HG03378 (cell line): ENCODE measurements around the gene TNIK.
"Not testable (repeated sequence)": the region's sequence is repeated elsewhere in the genome, so short reads cannot be mapped to it uniquely, and the experiment has no call there.

Experiments used
- ATAC-seq: cut with Tn5 transposase; IDR thresholded peaks from one replicate; pipeline ENCODE4 v1.9.1; 2021; ENCODE audit warnings: mild to moderate bottlenecking, moderate library complexity; ENCODE audit not compliant: unreplicated experiment

Gene TNIK

DNA sequence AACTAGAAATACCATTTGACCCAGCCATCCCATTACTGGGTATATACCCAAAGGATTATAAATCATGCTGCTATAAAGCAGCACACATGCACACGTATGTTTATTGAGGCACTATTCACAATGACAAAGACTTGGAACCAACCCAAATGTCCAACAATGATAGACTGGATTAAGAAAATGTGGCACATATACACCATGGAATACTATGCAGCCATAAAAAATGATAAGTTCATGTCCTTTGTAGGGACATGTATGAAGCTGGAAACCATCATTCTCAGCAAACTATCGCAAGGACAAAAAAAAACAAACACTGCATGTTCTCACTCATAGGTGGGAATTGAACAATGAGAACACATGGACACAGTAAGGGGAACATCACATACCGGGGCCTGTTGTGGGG is 340.8 kb downstream of the TNIK start:
- ATAC-seq, result not testable (repeated sequence)

GRCh38 chr3:171118993-171119392 is 341.2 kb downstream of the TNIK start:
- not testable (repeated sequence) for ATAC-seq

DNA sequence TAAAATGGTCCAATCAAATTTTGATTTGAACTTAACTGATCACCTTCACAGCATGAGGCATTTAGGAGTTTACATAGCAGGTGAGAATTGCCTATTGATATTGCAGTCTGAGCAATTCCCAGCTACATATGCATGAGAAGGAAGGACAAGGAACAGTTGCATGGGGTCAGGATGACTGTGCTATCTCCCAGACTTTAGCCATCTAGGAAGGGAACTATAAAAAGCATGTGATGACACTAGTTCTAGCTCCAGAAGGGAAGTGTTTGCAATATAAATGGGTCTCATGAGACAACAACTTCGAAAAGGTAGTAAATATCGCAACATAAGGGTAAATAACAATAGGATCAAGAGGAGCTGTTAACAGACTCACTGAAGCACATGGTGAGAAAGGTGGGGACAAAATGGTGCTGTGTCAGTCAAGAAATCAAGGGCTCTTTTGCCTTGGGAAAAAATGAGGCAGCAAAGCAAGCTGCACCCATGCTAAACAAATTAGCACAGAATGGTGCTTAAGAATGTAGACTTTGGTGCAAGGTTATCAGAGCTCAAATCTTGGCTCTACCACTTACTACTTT is 343.3 kb downstream of the TNIK start:
- ATAC-seq, result no peak

- no peak for ATAC-seq
Observed at GRCh38 chr3:171116365-171116764, 343.8 kb downstream of the TNIK start.

- no peak for ATAC-seq
Observed at GRCh38 chr3:171115667-171116066, 344.5 kb downstream of the TNIK start.

- no peak for ATAC-seq
Observed at GRCh38 chr3:171113716-171114115, 346.5 kb downstream of the TNIK start.

- ATAC-seq, result no peak
Observed at GRCh38 chr3:171110715-171111114, 349.5 kb downstream of the TNIK start.

GRCh38 chr3:171108066-171108465 is 352.1 kb downstream of the TNIK start:
- no peak for ATAC-seq

DNA sequence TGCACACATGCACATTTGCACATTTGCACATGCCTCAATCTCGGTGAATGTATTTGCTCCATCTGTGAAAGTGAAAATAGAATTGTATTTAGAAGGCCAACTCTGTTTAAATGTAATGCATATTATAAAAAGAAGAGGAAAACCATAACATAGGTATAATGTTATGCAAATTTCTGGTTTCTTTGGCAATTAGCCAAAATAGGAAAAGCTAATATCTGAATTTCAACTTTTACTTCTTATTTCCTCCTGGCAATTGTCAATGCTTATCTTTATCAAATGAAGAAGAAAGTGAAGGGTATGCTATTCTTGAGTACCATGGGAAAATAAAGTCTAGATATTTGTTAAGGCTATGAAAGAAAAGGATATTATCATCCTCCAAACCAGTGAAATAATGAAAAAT is 357.0 kb downstream of the TNIK start:
- ATAC-seq, result no peak

- no peak for ATAC-seq
Observed at GRCh38 chr3:171101982-171102641, 358.1 kb downstream of the TNIK start.

DNA sequence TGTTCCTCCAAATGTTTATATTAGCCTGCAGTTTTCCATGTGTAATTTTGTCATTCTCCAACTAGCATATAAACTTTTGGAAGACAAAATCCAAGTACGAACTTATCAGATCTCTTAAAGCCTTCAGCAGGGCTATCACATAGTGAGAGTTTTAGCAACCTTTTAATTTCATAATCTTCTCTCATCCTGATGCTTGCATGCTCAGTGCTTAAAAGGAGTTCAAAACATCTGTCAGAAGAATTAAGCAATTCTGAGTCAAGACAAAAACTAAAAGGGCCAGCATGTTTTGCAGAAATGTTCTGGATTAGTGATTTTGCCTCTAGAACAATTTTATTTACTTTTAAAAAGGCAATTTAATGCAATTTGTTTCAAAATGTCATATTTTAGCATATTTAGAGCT is 360.3 kb downstream of the TNIK start:
- ATAC-seq, result no peak

GRCh38 chr3:171095063-171095462 is 365.1 kb downstream of the TNIK start:
- ATAC-seq, result peak; percentile 87

- ATAC-seq, result no peak
Observed at GRCh38 chr3:171094411-171094810, 365.8 kb downstream of the TNIK start.

DNA sequence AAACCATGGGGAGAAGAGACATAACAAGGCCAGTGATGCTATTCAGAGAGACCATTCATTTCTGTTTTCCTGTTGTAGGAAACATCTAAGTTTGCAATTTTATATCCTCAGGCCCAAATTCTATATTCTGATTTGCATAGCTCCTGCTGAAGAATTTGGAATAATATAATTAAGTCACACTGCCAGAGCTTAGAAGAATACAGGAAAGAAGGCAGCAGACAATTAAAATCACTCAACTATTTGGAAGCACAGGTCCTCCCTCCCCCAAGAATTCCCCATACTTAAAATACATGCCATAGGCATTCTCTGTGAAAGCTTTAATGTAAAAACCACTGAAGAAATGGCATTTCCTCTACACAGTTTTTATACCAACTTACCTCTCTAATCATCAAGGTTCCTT is 366.7 kb downstream of the TNIK start:
- no peak for ATAC-seq

GRCh38 chr3:171092467-171092911 is 367.7 kb downstream of the TNIK start:
- ATAC-seq, result no peak

DNA sequence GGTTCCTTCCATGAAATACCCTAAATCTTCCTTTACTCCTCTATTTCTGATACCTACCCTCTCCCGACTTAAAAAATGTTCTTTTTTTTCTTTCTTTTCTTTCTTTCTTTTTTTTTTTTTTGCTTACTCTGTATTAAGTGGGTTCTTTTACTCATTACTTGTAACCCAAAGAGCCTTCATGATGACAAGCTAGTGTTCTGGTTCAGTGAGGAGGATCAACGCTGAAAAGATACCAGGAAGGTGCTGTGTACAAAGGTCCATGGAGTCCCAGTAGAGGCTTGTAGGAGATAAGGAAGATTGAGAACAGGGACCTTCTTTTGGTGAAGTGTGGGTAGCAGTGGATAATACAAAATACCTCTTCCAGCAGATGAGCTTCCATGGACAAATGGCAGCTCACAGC is 369.9 kb downstream of the TNIK start:
- no peak for ATAC-seq

DNA sequence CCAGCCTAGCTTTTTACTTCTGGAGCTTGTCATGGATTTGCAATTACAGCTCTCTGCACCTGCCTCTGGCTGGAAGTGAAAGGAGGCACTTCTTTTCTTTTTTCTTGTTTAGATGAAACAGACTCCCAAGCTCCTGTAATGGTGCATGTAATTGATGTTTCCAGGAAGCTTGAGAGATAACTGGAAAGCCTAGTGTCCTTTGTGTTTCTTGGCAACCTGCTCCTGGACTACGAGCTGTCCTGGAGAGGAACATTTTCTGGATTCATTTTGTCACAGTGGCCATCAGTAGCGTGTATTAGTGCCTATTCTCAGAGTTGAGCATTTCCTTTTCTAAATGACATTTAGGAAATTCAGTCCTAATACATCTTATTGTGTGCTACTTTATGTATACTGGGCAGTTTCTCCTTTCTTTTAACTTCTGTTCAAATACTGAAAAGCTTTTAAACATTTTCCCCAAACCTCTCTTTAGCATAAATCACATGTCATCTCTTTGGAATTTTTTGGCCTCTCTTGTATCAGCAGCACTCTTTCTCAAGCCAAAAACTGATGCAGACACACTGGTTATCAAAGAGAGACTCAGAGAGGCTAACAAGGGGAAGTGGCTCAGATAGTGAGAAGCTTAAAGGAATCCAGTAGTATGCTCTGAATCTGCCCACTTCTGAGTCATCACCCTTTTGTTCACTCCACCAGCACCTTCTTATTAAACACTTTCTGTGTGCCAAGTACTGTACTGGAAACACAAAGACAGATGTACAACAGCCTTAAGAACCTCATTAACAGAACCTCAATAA is 371.0 kb downstream of the TNIK start:
- no peak for ATAC-seq

- ATAC-seq, result no peak
Observed at GRCh38 chr3:171088496-171088895, 371.7 kb downstream of the TNIK start.

GRCh38 chr3:171086914-171087313 is 373.3 kb downstream of the TNIK start:
- no peak for ATAC-seq

GRCh38 chr3:171077261-171077660 is 382.9 kb downstream of the TNIK start:
- no peak for ATAC-seq

DNA sequence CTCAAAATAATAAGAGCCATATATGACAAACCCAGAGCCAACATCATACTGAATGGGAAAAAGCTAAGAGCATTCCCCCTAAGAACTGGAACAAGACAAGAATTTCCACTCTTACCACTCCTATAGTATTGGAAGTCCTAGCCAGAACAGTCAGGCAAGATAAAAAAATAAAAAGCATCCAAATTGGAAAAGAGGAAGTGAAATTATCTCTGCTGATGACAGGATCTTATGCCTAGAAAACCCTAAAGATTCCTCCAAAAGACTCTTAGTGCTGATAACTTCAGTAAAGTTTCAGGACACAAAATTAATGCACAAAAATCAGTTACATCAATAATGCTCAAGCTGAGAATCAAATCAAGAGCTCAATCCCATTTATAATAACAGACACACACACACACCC is 387.8 kb downstream of the TNIK start:
- ATAC-seq, result no peak

DNA sequence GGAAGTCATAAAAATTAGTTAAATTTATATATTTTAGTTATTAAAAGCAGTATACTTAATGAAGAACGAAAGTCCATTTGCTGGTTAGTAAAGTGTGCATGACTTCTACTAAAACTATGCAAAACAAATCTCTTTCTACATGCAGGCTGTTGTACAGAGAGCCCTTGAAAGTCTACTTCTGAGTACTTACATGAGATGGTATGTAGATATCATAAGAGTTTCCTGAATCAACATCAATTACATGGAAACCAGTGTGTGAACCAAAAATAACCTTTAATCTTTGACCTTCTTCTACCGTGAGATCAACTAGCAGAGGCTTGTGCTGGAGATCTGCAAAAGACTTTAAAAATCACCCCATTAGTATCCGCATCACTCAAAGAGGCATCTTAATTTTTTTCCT is 391.5 kb downstream of the TNIK start:
- no peak for ATAC-seq
